ENCODE measurements around the gene ABR.

Gene ABR

DNA sequence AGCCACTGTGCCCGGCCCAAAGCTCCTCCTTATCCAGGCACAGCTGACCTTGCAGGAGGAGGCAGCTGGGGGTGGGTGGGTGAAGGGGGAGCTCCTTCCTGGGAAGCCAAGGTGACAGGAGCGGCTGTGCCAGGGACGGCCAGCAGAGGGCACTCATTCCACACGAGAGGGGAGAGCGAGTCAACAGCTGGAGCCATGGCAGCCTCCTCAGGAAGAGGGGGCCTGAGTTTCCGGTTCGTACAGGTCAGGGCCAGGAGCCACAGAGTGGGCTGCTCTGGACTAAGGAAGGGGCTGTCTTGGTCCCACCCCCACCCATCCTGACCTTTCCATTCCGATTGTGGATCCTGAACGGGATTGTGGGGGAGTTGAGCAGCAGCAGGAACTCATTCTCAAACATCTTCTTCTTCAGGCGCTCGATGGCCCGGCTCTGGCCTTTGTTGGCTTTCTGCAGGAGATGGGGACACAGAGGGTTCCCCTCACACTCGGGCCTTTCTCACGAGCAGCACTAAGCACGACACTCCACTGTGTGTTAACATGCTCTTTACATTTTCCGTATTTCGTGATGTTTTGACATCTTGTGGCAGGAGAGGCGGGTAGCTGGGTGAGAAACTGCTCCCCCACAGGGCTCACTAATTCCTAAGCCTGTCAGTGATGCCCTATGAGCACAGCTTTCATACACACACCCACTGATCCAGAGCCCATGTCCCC lies 121.2 kb downstream of the ABR start:
- TF ChIP-seq, protein P1, sequence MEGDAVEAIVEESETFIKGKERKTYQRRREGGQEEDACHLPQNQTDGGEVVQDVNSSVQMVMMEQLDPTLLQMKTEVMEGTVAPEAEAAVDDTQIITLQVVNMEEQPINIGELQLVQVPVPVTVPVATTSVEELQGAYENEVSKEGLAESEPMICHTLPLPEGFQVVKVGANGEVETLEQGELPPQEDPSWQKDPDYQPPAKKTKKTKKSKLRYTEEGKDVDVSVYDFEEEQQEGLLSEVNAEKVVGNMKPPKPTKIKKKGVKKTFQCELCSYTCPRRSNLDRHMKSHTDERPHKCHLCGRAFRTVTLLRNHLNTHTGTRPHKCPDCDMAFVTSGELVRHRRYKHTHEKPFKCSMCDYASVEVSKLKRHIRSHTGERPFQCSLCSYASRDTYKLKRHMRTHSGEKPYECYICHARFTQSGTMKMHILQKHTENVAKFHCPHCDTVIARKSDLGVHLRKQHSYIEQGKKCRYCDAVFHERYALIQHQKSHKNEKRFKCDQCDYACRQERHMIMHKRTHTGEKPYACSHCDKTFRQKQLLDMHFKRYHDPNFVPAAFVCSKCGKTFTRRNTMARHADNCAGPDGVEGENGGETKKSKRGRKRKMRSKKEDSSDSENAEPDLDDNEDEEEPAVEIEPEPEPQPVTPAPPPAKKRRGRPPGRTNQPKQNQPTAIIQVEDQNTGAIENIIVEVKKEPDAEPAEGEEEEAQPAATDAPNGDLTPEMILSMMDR (conservative IDR thresholded peaks at IDR 0.05; ENCODE audit: low read length) = peak; percentile 37
- peak; percentile 24 for DNase-seq (ENCODE audit: low read depth)
- H3K4me3 ChIP-seq (ENCODE audit: low read length) = no peak overlapping the region

GRCh38 chr17:1056761-1057160 lies 123.0 kb downstream of the ABR start:
- no peak overlapping the region for H3K4me3 ChIP-seq (ENCODE audit: low read length)
- no peak for DNase-seq (ENCODE audit: low read depth)
- TF ChIP-seq, protein P1 (conservative IDR thresholded peaks at IDR 0.05; ENCODE audit: low read length) = no peak

GRCh38 chr17:1055751-1056645 lies 123.8 kb downstream of the ABR start:
- TF ChIP-seq, protein P1 (conservative IDR thresholded peaks at IDR 0.05; ENCODE audit: low read length) = peak; percentile 64
- DNase-seq (ENCODE audit: low read depth) = peak; percentile 52
- H3K4me3 ChIP-seq (ENCODE audit: low read length) = no peak overlapping the region

DNA sequence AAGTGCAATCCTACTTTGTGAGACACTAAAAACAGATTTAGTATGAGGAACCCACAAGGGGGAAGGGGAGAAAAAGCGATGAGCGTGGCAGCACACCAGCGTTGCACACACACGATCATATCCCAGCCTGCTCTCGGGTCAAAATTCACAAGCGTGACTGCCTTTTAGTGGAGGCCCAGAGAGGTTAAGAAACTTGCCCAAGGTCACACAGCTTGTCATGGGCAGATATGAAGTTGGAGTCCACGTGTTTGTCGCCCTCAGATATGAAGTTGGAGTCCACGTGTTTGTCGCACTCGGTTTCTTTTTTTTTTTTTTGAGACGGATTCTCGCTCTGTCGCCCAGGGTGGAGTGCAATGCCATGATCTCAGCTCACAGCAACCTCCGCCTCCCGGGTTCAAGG lies 124.5 kb downstream of the ABR start:
- no peak overlapping the region for H3K4me3 ChIP-seq (ENCODE audit: low read length)
- no peak for DNase-seq (ENCODE audit: low read depth)
- TF ChIP-seq, protein P1 (conservative IDR thresholded peaks at IDR 0.05; ENCODE audit: low read length) = no peak

DNA sequence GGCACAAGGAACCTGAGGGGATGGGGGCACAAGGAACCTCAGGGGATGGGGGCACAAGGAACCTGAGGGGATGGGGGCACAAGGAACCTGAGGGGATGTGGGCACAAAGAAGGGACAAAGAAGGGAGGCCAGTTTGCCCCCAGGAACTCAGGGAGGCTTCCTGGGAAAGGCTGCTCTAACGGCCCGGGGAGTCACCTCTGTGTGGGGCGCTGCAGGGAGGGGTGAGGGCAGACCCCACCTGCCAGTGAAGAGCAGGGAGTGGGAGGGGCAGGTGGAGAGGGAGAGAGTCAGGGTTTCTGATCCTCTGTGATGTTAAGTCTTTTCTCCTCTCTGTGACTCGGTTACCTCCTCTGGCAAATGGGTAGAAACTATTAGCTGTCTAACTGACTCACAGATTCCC lies 125.1 kb downstream of the ABR start:
- DNase-seq (ENCODE audit: low read depth) = no peak
- TF ChIP-seq, protein P1 (conservative IDR thresholded peaks at IDR 0.05; ENCODE audit: low read length) = no peak
- no peak overlapping the region for H3K4me3 ChIP-seq (ENCODE audit: low read length)

GRCh38 chr17:1053661-1054360 lies 126.0 kb downstream of the ABR start:
- no peak for DNase-seq (ENCODE audit: low read depth)
- TF ChIP-seq, protein P1 (conservative IDR thresholded peaks at IDR 0.05; ENCODE audit: low read length) = no peak
- H3K4me3 ChIP-seq (ENCODE audit: low read length) = no peak overlapping the region

Measured in AG10803 (cell line).